HG02642 (cell line): ENCODE measurements around the gene STS.
"Not testable (repeated sequence)": the region's sequence is repeated elsewhere in the genome, so short reads cannot be mapped to it uniquely, and the experiment has no call there.

Source experiments
- ATAC-seq: cut with Tn5 transposase; IDR thresholded peaks from one replicate; pipeline ENCODE4 v1.9.1; 2021; ENCODE audit warnings: mild to moderate bottlenecking; ENCODE audit not compliant: unreplicated experiment, poor library complexity

The STS gene

DNA sequence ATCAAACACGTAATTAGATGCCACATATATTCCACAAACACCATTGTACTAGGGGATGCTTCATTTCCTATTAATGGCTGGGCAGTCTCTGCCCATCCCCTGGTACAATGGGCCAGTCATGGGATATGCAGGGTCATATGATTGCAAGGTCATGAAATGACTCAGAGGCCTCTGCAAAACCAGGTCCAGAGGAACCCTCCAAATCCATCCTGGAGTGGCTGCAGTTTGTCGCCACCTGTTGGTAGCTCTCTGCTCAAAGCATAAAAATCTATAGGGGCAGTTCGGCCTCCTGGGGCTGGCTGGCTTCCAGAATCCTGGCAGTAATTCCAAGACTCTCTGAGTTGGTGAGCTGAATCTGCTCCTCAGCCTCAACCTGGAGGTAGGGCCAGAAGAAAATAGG, 23.4 kb downstream of the STS start:
- ATAC-seq: no peak

GRCh38 chrX:7178859-7179258, 31.3 kb downstream of the STS start:
- ATAC-seq: not testable (repeated sequence)

- ATAC-seq: no peak
These were observed 31.9 kb downstream of the STS start for GRCh38 chrX:7179446-7179845.

DNA sequence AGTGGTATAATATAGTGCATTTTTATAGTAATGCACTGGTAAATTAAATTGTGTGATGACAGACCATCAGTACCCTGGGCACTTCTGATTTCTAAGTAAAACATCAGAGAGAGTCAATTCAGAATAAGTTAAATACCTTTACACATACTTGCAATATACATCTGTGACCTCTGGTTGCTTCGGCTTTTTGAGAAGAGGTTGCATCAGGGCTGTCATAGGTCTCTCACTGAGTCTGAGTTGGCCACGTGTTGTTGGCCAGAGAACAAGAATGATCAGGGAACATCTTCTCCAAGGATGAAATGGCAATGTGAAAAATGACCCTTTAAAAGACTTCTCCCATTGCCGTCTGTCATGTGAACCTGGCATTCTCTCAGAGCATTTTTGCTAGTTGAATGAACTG, 37.3 kb downstream of the STS start:
- ATAC-seq: no peak

DNA sequence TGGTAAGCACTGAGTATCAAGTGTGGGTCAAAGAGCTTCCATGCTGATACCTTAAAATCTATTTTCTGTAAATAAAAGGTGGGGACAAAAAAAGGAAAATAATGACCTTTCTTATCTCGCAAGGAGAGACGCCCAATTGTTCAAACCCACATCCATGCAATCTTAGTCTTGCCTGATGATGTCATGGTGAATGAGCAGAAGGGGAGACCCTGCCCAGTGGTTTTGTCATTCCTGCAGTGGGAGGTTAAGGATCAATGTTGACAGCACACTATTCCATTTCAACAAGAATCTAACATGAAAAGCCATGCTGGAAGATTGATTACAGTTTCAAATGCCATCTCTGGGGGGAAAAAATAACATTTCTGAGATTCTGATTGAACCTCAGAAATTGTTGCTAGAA, 41.2 kb downstream of the STS start:
- ATAC-seq: no peak

DNA sequence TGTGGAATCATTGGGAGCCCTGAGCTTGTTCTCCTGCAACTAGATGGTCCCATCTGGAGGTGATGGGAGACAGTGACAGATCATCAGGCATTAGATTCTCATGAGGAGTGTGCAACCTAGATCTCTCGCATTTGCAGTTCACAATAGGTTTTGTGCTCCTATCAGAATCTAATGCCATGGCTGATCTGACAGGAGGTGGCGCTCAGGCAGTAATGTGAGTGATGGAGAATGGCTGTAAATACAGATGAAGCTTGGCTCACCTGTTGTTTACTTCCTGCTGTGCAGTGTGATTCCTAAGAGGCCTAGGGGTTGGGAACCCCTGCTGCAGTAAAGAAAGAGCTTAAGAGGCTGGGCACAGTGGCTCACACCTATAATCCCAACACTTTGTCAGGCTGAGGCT, 42.6 kb downstream of the STS start:
- no peak for ATAC-seq

DNA sequence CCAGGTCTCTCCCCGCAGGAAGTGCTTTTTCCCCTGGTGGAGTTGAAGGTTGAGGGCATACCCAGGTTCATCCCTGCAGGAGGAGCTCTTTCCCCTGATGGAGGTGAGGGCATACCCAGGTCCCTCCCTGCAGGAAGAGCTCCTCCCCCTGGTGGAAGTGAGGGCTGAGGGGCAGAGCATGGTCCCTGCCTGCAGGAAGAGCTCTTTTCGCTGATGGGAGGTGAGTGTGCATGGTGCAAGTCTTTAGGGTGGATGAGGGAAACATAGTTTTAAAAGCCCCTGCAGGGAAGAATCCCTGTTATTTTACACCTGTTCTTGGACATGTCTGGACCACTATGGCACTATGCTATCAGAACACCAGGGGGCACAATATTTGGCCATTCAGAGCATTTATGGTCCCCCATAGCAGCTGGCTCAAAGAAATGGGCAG, 44.2 kb downstream of the STS start:
- no peak for ATAC-seq

- no peak for ATAC-seq
These were observed 45.4 kb downstream of the STS start for GRCh38 chrX:7192871-7193270.

GRCh38 chrX:7194606-7195005, 47.1 kb downstream of the STS start:
- ATAC-seq: no peak
